Measurements from ENCODE around the gene CYP19A1. TPM values are rescaled to one million over a fixed set of nuclear protein-coding genes. Genes with fewer than 3 reads are reported as not detected.

The CYP19A1 gene
- total and polyA plus RNA-seq, 7 donors = 0.10 to 0.71 (median 0.41) TPM; not detected in 4

DNA sequence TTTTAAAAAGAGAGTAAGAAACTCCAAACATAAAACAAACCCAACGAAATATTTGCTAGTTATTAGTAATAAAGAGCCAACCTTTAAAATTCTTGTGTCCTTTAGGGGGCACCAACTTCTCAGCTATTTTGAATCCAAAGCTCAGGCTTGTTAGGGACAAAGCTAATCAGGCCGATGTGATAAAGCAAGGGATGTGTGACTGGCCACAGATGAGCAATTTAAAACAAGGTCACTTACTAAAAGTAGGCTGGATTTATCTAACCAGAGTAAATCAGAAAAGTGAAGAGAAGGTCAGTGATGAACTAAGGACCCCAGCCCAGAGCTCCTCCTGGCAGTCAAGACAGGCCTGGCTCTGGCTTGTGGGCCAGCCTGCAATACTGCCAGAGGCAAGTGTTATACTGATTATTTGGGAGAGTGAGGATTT lies 108.5 kb downstream of the CYP19A1 start:
- H3K36me3 ChIP-seq = no peaks in the 10 kb centered on the region
- no peak for DNase-seq
- no peak overlapping the region for H3K4me3 ChIP-seq
- peaks cover 0 to 6% (median 0%) of the 10 kb centered on the region in 4 donors for H3K4me1 ChIP-seq
- H3K9me3 ChIP-seq = no peaks in the 10 kb centered on the region
- WGBS, 2 donors = 50 to 65% methylated on average over 2 of the region's 2 CpGs
- intact Hi-C loops (cut with DNase I) = loop anchor here (10.0 kb wide), 1 partner anchor 55 kb away; no protein-coding TSS in a partner anchor
- H3K27ac ChIP-seq = no peak overlapping the region
- no peaks in the 10 kb centered on the region for H3K27me3 ChIP-seq
- no peak for TF ChIP-seq POLR2A (IDR thresholded peaks at IDR 0.05)
- no peak for TF ChIP-seq EP300 (IDR thresholded peaks at IDR 0.05)
- TF ChIP-seq, protein P1, sequence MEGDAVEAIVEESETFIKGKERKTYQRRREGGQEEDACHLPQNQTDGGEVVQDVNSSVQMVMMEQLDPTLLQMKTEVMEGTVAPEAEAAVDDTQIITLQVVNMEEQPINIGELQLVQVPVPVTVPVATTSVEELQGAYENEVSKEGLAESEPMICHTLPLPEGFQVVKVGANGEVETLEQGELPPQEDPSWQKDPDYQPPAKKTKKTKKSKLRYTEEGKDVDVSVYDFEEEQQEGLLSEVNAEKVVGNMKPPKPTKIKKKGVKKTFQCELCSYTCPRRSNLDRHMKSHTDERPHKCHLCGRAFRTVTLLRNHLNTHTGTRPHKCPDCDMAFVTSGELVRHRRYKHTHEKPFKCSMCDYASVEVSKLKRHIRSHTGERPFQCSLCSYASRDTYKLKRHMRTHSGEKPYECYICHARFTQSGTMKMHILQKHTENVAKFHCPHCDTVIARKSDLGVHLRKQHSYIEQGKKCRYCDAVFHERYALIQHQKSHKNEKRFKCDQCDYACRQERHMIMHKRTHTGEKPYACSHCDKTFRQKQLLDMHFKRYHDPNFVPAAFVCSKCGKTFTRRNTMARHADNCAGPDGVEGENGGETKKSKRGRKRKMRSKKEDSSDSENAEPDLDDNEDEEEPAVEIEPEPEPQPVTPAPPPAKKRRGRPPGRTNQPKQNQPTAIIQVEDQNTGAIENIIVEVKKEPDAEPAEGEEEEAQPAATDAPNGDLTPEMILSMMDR (IDR thresholded peaks at IDR 0.05) = peak in 1 of 4 experiments; percentile 11
- no peak for TF ChIP-seq POLR2AphosphoS5 (IDR thresholded peaks at IDR 0.05)

DNA sequence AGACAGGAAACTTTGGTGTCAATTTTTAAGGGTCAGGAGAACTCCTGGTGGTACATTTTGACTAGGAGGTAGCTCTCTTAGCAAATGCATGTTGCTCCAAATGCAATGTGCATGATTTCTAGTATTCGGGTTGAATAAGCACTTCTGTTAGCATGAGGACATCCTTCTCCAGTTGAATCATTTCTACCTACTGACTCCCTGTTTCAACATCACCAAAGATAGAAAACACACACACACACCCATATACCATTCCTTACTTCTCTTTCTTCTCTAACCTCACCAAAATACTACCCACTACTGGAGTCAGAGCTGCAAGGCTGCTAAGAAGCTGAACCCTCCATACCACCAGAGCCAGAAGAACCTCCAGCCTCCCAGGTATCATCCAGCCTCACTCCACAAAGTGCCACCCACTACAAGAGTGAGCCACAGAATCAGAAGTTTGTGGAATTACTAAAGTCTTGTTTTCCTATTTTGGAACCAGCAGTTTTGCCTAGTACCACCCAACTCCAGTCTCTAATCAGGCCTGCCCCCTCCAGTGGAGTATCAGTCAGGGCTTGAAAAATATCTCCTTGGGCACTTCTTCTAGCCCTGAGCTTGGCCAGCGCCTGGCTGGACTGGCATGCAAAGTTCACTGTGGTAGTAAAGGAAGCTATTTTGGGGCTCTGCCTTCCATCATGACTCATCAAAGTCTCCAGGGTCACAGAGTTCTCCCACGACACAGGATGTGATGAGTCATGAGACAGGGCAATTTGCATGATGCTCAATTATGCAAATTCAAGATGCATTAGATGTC lies 110.3 kb downstream of the CYP19A1 start:
- H3K27ac ChIP-seq = no peak overlapping the region
- 49 to 51% methylated on average over 3 of the region's 3 CpGs for WGBS, 2 donors
- intact Hi-C loops (cut with DNase I) = no loop called here

DNA sequence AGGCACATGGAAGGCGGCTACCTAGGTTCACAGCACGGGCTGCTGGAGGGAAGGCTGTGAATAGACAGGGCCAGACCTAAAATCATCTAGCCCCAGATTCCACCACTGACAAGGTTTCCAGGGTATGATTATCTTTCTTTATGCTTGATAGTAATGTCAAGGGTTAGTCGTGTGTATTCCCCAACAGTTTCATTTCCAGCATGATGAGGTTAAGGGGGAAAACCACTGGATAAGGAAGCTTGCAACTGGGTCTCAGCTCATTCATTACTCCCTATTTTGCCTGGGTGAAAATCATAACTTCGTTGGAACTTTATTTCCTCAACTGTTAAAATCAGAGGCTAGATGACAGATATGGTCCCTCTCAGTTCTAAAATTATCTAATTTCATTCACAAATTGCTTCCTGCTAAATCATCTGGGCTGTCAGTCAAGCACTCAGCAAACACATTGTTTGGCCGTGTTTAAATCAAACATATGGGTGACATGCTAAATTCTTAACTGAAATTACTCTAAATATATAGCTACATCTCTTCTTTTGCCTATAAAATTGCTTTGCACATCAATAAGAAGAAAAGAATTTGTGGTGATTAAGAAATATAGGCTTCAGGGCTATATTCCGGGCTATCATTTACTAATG lies 111.7 kb downstream of the CYP19A1 start:
- 75 to 81% methylated on average over 6 of the region's 6 CpGs for WGBS, 2 donors
- TF ChIP-seq POLR2AphosphoS5 (IDR thresholded peaks at IDR 0.05) = no peak
- TF ChIP-seq, protein P1 (IDR thresholded peaks at IDR 0.05) = no peak
- no peak for TF ChIP-seq EP300 (IDR thresholded peaks at IDR 0.05)
- TF ChIP-seq POLR2A (IDR thresholded peaks at IDR 0.05) = no peak
- no peak for DNase-seq

More for the DNA sequence above, 110.3 kb downstream of the CYP19A1 start:
- no peak for DNase-seq
- TF ChIP-seq POLR2AphosphoS5 (IDR thresholded peaks at IDR 0.05) = no peak
- TF ChIP-seq, protein P1 (IDR thresholded peaks at IDR 0.05) = no peak
- no peak for TF ChIP-seq POLR2A (IDR thresholded peaks at IDR 0.05)
- no peaks in the 10 kb centered on the region for H3K36me3 ChIP-seq
- H3K4me3 ChIP-seq = no peak overlapping the region
- H3K4me1 ChIP-seq = peaks cover 0 to 6% (median 0%) of the 10 kb centered on the region in 4 donors
- H3K9me3 ChIP-seq = no peaks in the 10 kb centered on the region
- H3K27me3 ChIP-seq = no peaks in the 10 kb centered on the region

DNA sequence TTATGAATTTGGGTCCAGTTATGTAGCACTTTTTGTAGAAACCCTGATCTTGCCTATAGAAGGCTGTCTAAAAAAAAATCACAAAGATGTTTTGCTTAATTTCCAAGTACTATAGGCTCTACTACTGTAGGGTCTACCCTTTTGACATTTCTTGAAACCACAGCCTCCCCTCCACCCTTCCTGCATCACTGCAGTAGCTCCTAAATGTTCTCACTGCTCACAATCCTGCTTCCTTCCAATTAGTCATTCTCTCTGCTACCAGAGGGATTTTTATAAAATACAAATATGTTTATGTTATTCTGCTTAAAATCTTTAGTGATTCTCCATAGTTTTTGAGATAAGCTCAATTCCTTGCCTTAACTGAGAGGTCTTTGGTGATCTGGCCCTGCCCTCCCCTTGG lies 114.0 kb downstream of the CYP19A1 start:
- no peak for DNase-seq
- TF ChIP-seq POLR2AphosphoS5 (IDR thresholded peaks at IDR 0.05) (no peak), EP300 (IDR thresholded peaks at IDR 0.05) (no peak)
- Histone ChIP-seq H3K4me1 (peaks cover 0 to 6% (median 0%) of the 10 kb centered on the region in 4 donors), H3K9me3 (no peaks in the 10 kb centered on the region), H3K36me3 (no peaks in the 10 kb centered on the region), H3K27me3 (no peaks in the 10 kb centered on the region), H3K4me3 (no peak overlapping the region), H3K27ac (no peak overlapping the region)
- intact Hi-C loops (cut with DNase I) = no loop called here

More for the DNA sequence above, 111.7 kb downstream of the CYP19A1 start:
- H3K27ac ChIP-seq = no peak overlapping the region
- H3K9me3 ChIP-seq = no peaks in the 10 kb centered on the region
- H3K4me3 ChIP-seq = no peak overlapping the region
- H3K36me3 ChIP-seq = no peaks in the 10 kb centered on the region
- intact Hi-C loops (cut with DNase I) = no loop called here
- H3K27me3 ChIP-seq = no peaks in the 10 kb centered on the region
- H3K4me1 ChIP-seq = peaks cover 0 to 6% (median 0%) of the 10 kb centered on the region in 4 donors

DNA sequence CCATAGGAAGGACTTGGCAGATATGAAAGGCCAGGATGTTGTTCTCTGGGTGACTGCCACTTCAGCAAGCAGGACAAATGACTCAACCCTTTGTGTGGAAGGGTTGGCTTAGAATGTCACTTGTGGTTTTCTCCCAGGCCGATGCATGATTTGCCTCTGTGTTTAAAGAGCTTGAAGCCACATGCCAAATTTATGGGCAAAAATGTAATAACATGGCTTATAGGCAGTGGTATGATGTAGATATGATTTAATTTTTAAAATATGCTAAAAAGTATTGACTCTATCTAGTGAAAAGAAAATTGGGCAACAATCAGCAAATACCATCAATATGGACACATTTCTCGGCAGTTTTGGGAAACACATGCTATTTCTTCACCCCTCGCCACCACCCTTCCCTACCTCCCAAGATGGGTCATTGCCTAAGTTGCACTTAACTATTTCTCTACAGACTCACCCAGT lies 114.6 kb downstream of the CYP19A1 start:
- H3K4me3 ChIP-seq = no peak overlapping the region
- no peaks in the 10 kb centered on the region for H3K27me3 ChIP-seq
- intact Hi-C loops (cut with DNase I) = no loop called here
- no peaks in the 10 kb centered on the region for H3K36me3 ChIP-seq
- no peak overlapping the region for H3K27ac ChIP-seq
- 75 to 76% methylated on average over 3 of the region's 3 CpGs for WGBS, 2 donors
- no peaks in the 10 kb centered on the region for H3K9me3 ChIP-seq
- DNase-seq = no peak
- peaks cover 0 to 6% (median 0%) of the 10 kb centered on the region in 4 donors for H3K4me1 ChIP-seq
- TF ChIP-seq POLR2A (IDR thresholded peaks at IDR 0.05) (no peak), POLR2AphosphoS5 (IDR thresholded peaks at IDR 0.05) (no peak), EP300 (IDR thresholded peaks at IDR 0.05) (no peak)
- TF ChIP-seq, protein P1 (IDR thresholded peaks at IDR 0.05) = no peak

Data from sigmoid colon (tissue), 7 donors.